HEK293 (cell line): ENCODE measurements around the gene NR3C1.

Source experiments
- KLF1 ChIP-seq: fragments of 450-650 bp; formaldehyde crosslinking; IDR thresholded peaks from 2 replicates; pipeline ENCODE4 v1.5.1; 2016; ENCODE audit warnings: missing biosample characterization, missing genetic modification characterization
- OVOL3 ChIP-seq: fragments of 450-650 bp; formaldehyde crosslinking; IDR thresholded peaks from 2 replicates; pipeline ENCODE4 v1.5.1; 2016; ENCODE audit warnings: missing biosample characterization, missing genetic modification characterization
- PRDM6 ChIP-seq: fragments of 450-650 bp; formaldehyde crosslinking; IDR thresholded peaks from 2 replicates; pipeline ENCODE4 v1.5.1; 2017; ENCODE audit warnings: missing biosample characterization, missing genetic modification characterization
- RBAK ChIP-seq: fragments of 450-650 bp; formaldehyde crosslinking; IDR thresholded peaks from 2 replicates; pipeline ENCODE4 v1.5.1; 2016; ENCODE audit warnings: missing biosample characterization, missing genetic modification characterization
- SALL2 ChIP-seq: fragments of 450-650 bp; formaldehyde crosslinking; IDR thresholded peaks from 2 replicates; pipeline ENCODE4 v1.5.0; 2017; ENCODE audit warnings: missing biosample characterization, mild to moderate bottlenecking, missing genetic modification characterization, borderline replicate concordance
- SP2 ChIP-seq: fragments of 450-650 bp; formaldehyde crosslinking; IDR thresholded peaks from 2 replicates; pipeline ENCODE4 v1.5.1; 2016; ENCODE audit warnings: missing biosample characterization, missing genetic modification characterization
- ZBTB17 ChIP-seq: fragments of 450-650 bp; formaldehyde crosslinking; IDR thresholded peaks from 2 replicates; pipeline ENCODE4 v1.5.1; 2016; ENCODE audit warnings: missing biosample characterization, missing genetic modification characterization
- ZBTB26 ChIP-seq: fragments of 450-650 bp; formaldehyde crosslinking; optimal IDR thresholded peaks from 2 replicates; pipeline ENCODE3; 2016; ENCODE audit warnings: missing biosample characterization, mild to moderate bottlenecking, missing genetic modification characterization
- ZNF133 ChIP-seq: fragments of 450-650 bp; formaldehyde crosslinking; IDR thresholded peaks from 2 replicates; pipeline ENCODE4 v1.5.1; 2016; ENCODE audit warnings: missing biosample characterization, missing genetic modification characterization
- ZNF19 ChIP-seq: fragments of 450-650 bp; formaldehyde crosslinking; IDR thresholded peaks from 2 replicates; pipeline ENCODE4; 2016; ENCODE audit warnings: missing biosample characterization, missing genetic modification characterization, low read depth
- ZNF202 ChIP-seq: fragments of 450-650 bp; formaldehyde crosslinking; IDR thresholded peaks from 2 replicates; pipeline ENCODE4 v1.5.1; 2016; ENCODE audit warnings: missing biosample characterization, missing genetic modification characterization, borderline replicate concordance
- ZNF26 ChIP-seq: fragments of 450-650 bp; formaldehyde crosslinking; IDR thresholded peaks from 2 replicates; pipeline ENCODE4 v1.5.1; 2016; ENCODE audit warnings: missing biosample characterization, missing genetic modification characterization
- ZNF274 ChIP-seq, 2 experiments: fragments of 200-500 bp in 1 of 2; fragments of 450-650 bp in 1 of 2; sonication (Bioruptor generic) in 1 of 2; formaldehyde crosslinking in 1 of 2; IDR thresholded peaks; 2 replicates each; pipeline versions ENCODE4 v1.5.1 to v1.6.1; 2014 to 2016; ENCODE audit warnings: borderline replicate concordance in 1 of 2, inconsistent platforms in 1 of 2, low read length in 1 of 2, missing biosample characterization in 1 of 2, missing genetic modification characterization in 1 of 2
- ZNF311 ChIP-seq: fragments of 450-650 bp; formaldehyde crosslinking; IDR thresholded peaks from 2 replicates; pipeline ENCODE4 v1.5.1; 2017; ENCODE audit warnings: missing biosample characterization, missing genetic modification characterization, borderline replicate concordance
- ZNF366 ChIP-seq: fragments of 450-650 bp; formaldehyde crosslinking; conservative IDR thresholded peaks from 2 replicates; pipeline ENCODE4 v1.5.1; 2016; ENCODE audit warnings: missing biosample characterization, missing genetic modification characterization
- ZNF398 ChIP-seq: fragments of 450-650 bp; formaldehyde crosslinking; IDR thresholded peaks from 2 replicates; pipeline ENCODE4 v1.5.1; 2017; ENCODE audit warnings: missing biosample characterization, missing genetic modification characterization
- ZNF473 ChIP-seq: fragments of 450-650 bp; formaldehyde crosslinking; IDR thresholded peaks from 2 replicates; pipeline ENCODE4 v1.5.1; 2017; ENCODE audit warnings: missing biosample characterization, missing genetic modification characterization
- ZNF518A ChIP-seq: fragments of 450-650 bp; formaldehyde crosslinking; conservative IDR thresholded peaks from 2 replicates; pipeline ENCODE4 v1.5.1; 2016; ENCODE audit warnings: low read depth, missing biosample characterization, missing genetic modification characterization
- ZNF521 ChIP-seq: fragments of 450-650 bp; formaldehyde crosslinking; IDR thresholded peaks from 2 replicates; pipeline ENCODE4 v1.5.1; 2017; ENCODE audit warnings: missing biosample characterization, mild to moderate bottlenecking, missing genetic modification characterization
- ZNF610 ChIP-seq: fragments of 450-650 bp; formaldehyde crosslinking; IDR thresholded peaks from 2 replicates; pipeline ENCODE4 v1.5.1; 2016; ENCODE audit warnings: missing biosample characterization, missing genetic modification characterization, borderline replicate concordance
- ZNF645 ChIP-seq: fragments of 450-650 bp; formaldehyde crosslinking; IDR thresholded peaks from 2 replicates; pipeline ENCODE4; 2016; ENCODE audit warnings: missing biosample characterization, missing genetic modification characterization
- ZNF660 ChIP-seq: fragments of 450-650 bp; IDR thresholded peaks from 2 replicates; pipeline ENCODE4 v1.5.1; 2018; ENCODE audit warnings: missing biosample characterization, mild to moderate bottlenecking, missing genetic modification characterization
- ZNF707 ChIP-seq: fragments of 450-650 bp; formaldehyde crosslinking; IDR thresholded peaks from 2 replicates; pipeline ENCODE4 v1.5.1; 2016; ENCODE audit warnings: missing biosample characterization, missing genetic modification characterization
- ZSCAN23 ChIP-seq: fragments of 450-650 bp; formaldehyde crosslinking; IDR thresholded peaks from 2 replicates; pipeline ENCODE4 v1.5.1; 2016; ENCODE audit warnings: missing biosample characterization, missing genetic modification characterization
- ZXDB ChIP-seq: fragments of 450-650 bp; formaldehyde crosslinking; IDR thresholded peaks from 2 replicates; pipeline ENCODE4 v1.5.1; 2016; ENCODE audit warnings: missing biosample characterization, missing genetic modification characterization

NR3C1 gene

GRCh38 chr5:143247134-143247815 lies 156.2 kb downstream of the NR3C1 start (continued):
- TF ChIP-seq ZNF274 (IDR thresholded peaks at IDR 0.05; ENCODE audit: low read length), result no peak
- peak; percentile 46; the same call in 1 of the 2 replicates for TF ChIP-seq ZNF274 (tag by site-specific recombination; IDR thresholded peaks at IDR 0.05; ENCODE audit: borderline replicate concordance)
- TF ChIP-seq ZNF660 (tag by site-specific recombination), result no peak
- TF ChIP-seq ZNF26, result 0 out of 2 replicates have a peak, but pooled peaks have one; percentile 29
- TF ChIP-seq ZNF19 (tag by site-specific recombination), result no peak
- TF ChIP-seq KLF1, result no peak
- no peak for TF ChIP-seq ZNF610
- peak; percentile 47; the same call in 1 of the 2 replicates for TF ChIP-seq ZBTB17
- TF ChIP-seq ZNF521 (tag by site-specific recombination), result peak; percentile 94; the same call in 1 of the 2 replicates
- no peak for TF ChIP-seq ZNF518A (tag by site-specific recombination)
- no peak for TF ChIP-seq ZXDB (tag by site-specific recombination)
- peak; percentile 24 for TF ChIP-seq ZBTB26 (tag by site-specific recombination)
- TF ChIP-seq ZNF398 (tag by site-specific recombination), result no peak
- no peak for TF ChIP-seq ZSCAN23 (tag by site-specific recombination)
- TF ChIP-seq SP2 (tag by site-specific recombination), result no peak
- peak; percentile 50; the same call in 1 of the 2 replicates for TF ChIP-seq RBAK
- peak; percentile 9; the same call in 1 of the 2 replicates for TF ChIP-seq ZNF707 (tag by site-specific recombination)
- TF ChIP-seq PRDM6 (tag by site-specific recombination), result no peak
- TF ChIP-seq SALL2 (tag by site-specific recombination), result peak; percentile 15; the same call in 1 of the 2 replicates
- TF ChIP-seq ZNF202 (tag by site-specific recombination), result no peak
- TF ChIP-seq ZNF645 (tag by site-specific recombination), result no peak
- TF ChIP-seq ZNF311 (tag by site-specific recombination), result 0 out of 2 replicates have a peak, but pooled peaks have one; percentile 7
- 0 out of 2 replicates have a peak, but pooled peaks have one; percentile 29 for TF ChIP-seq ZNF133 (tag by site-specific recombination)
- TF ChIP-seq ZNF473 (tag by site-specific recombination), result 0 out of 2 replicates have a peak, but pooled peaks have one; percentile 55
- no peak for TF ChIP-seq OVOL3 (tag by site-specific recombination)
- peak; percentile 98 for TF ChIP-seq ZNF366 (tag by site-specific recombination)
